HG03159 (cell line): ENCODE data around the gene MRGPRD.

Source experiments
- ATAC-seq: cut with Tn5 transposase; IDR thresholded peaks from one replicate; pipeline ENCODE4 v1.9.1; 2021; ENCODE audit warnings: mild to moderate bottlenecking, moderate library complexity; ENCODE audit not compliant: unreplicated experiment

Gene MRGPRD

DNA sequence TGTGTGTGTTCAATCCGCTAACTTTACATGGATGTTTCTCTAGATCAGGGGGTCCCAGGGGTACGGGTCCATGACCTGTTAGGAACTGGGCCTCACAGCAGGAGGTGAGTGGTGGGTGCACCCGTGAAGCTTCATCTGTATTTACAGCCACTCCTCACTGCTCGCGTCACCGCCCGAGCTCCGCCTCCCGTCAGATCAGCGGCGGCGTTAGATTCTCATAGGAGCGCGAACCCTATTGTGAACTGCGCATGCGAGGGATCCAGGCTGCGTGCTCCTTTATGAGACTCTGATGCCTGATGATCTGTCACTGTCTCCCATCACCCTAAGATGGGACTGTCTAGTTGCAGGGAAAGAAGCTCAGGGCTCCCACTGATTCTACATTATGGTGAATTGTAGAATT, 31.9 kb downstream of the MRGPRD start:
- no peak for ATAC-seq

GRCh38 chr11:68948496-68948895, 32.3 kb downstream of the MRGPRD start:
- no peak for ATAC-seq

- no peak for ATAC-seq
These were observed 33.6 kb downstream of the MRGPRD start for GRCh38 chr11:68947151-68947550.

GRCh38 chr11:68946416-68947090, 34.2 kb downstream of the MRGPRD start:
- no peak for ATAC-seq

- no peak for ATAC-seq
These were observed 38.0 kb downstream of the MRGPRD start for GRCh38 chr11:68942751-68943271.

DNA sequence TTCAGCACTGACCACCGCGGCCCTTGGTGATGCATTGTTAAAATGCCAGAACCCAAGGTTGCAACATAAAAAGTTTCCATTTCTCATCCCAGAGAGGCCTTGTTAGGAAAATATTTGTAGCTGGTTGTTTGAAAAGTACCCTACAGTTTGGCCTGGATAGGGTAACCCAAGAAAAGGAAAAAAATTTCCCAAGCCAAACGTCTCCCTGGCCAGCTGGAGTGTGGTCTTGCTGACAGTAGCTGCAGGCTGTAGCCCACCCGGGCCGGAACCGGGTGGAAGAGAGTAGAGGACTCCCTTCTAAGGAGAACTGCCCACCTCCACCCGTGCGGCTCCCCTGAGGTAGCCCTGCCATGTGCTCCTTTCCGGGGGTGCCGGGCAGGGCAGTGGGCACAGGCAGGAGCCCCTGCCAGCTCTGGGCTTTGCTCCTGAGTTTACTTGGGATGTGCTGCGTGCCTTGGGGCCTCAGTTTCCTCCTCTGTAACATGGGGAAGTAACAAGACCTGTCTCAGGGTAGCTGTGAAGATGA, 38.6 kb downstream of the MRGPRD start:
- ATAC-seq: no peak

DNA sequence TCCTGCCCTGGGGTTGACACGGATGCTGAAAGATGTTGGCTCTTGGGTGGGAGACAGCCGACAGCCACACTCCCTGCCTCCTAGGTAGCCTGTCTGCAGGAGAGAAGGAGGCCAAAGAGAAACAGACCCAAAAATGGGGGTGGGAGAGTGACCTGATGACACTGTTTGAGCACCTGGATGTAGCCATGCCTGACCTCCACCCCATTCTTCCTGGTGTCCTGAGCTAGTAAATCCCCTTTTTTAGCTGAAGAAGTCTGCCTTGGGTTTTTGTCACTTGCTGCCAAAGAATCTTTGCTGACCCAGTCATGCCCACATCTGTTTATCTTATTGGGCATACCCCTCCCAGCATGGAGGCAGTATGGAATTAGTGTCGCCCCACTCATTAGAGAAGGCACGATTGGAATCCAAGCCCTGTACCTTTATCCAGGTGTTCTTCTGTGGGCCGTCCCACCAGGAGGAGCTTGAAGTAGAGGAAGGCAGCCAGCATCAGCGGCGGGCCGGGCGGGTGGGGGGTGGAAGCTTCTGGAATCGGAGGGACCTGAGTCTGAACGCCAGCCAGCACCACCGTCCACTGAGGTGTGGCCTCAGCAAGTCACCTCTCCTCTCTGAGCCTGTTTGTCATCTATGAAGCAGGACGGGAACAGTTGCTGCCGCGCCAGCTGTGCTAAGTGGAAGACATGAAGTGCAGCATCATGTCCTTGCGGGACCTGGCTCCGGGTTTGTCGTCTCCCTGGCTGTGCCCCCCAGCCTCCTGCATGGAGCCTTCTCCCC, 39.3 kb downstream of the MRGPRD start:
- ATAC-seq: no peak

DNA sequence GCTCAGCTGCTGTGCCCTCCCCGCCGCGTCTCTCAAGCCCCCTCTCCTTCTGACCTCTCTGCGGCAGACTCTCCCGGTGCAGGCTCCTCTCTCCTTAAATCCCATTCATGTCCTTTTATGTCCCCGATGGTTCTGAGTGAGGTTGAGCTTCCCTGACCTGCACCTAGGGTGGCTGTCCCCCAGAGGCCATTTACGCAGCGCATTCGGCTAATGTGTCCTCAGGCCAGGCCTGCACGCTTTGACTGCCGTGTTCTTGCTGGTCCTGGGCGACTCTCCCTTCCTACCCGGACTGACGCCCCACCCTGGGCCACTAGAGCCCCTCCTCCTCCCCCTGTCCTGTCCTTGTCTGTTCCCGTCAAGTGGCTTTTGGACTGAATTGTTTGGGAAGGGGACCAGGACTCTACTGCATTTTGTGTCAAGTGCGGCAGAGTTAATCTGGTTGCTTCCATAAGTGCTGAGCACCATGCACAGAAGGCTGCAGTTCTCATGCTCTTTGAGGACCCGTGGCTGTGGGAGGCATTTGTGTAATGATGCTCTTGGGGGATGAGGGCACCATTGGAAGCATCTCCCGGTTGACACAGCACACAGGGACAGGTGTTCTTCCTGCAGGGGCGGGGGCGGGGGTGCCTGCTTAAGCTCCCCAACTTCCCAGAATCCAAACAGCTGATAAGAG, 40.0 kb downstream of the MRGPRD start:
- no peak for ATAC-seq

GRCh38 chr11:68939583-68940555, 40.9 kb downstream of the MRGPRD start:
- ATAC-seq: no peak

GRCh38 chr11:68938816-68939582, 41.8 kb downstream of the MRGPRD start:
- ATAC-seq: no peak

DNA sequence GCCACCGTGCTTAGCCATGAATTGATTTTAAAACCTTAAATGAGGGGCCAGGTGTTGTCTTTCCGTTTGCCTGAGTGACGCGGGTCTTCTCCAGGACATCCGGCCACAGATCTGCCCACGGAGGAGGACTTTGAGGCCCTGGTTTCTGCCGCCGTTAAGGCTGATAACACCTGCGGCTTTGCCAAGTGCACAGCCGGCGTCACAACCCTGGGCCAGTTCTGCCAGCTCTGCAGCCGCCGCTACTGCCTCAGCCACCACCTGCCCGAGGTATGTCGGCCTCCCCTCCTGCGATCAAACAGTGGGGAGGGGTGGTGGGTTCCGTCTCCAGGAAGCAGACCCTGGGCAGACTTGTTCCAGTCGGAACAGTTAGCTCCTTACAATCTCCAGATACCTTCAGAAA, 42.7 kb downstream of the MRGPRD start:
- no peak for ATAC-seq

DNA sequence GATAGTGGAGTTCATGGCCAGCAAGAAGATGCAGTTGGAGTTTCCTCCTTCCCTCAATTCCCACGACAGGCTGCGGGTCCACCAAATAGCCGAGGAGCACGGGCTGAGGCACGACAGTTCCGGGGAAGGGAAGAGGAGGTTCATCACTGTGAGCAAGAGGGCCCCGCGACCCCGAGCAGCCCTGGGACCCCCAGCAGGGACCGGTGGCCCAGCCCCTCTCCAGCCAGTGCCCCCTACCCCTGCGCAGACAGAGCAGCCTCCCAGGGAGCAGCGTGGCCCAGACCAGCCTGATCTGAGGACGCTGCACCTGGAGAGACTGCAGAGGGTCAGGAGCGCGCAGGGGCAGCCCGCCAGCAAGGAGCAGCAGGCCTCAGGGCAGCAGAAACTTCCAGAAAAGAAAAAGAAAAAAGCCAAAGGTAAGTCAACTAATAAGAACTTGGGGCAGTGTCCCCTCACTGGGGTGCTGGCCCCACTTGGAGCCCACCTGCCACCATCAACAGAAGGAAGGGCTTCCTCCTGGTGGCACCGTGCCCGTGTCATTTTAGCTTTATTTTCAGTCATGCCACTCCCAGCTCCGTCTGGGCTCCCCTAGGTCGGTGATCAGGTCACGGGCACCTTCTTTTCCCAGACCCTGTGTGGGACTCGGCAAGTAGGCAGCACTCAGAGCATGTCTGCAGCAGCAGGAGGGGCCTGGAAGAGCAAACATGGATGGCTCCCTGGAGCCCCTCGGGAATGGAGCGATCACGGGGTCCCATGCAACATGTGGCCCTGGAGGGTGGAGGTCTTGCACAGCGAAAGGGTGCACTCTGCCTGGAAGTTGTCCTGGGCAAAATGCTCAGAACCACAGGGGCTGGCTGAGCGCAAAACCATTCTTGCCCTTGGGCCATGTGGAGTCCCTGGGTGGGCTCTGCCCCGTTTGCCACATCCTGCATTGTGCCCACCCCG, 43.8 kb downstream of the MRGPRD start:
- ATAC-seq: no peak

- ATAC-seq: no peak
These were observed 44.5 kb downstream of the MRGPRD start for GRCh38 chr11:68936358-68936636.

- ATAC-seq: no peak
These were observed 45.0 kb downstream of the MRGPRD start for GRCh38 chr11:68935516-68936357.

DNA sequence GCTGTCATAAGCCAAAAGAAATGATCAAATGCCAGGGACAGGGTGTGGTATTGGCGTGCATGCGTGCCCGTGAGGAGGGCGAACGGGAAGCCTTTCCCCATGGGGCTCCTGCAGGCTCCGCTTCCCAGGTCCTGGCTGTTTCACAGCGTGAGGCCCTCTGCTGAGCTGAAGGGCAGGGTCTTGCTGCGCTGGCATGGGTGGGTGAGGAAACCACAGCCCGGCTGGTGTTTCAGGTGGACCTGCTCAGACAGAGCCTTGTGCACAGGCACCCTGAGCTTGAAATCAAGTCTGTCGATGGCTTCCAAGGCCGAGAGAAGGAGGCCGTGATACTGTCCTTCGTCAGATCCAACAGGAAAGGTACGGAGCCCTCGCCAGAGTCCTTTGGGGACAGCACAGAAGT, 45.7 kb downstream of the MRGPRD start:
- no peak for ATAC-seq

- no peak for ATAC-seq
These were observed 46.1 kb downstream of the MRGPRD start for GRCh38 chr11:68934666-68935065.

- no peak for ATAC-seq
These were observed 46.5 kb downstream of the MRGPRD start for GRCh38 chr11:68934321-68934645.
